Measurements from ENCODE around the gene NHERF1. TPM values are rescaled to one million over a fixed set of nuclear protein-coding genes. Genes with fewer than 3 reads are reported as not detected.

The NHERF1 gene
- total RNA-seq, 5 donors from 2014 or later (not counting 1 experiment from before 2014, with no cell fraction given) = 104 to 260 (median 223) TPM

- Mint-ChIP-seq H3K27me3 (no peaks in the 10 kb centered on the region), H3K9me3 (no peaks in the 10 kb centered on the region), H3K36me3 (peaks cover 44% of the 10 kb centered on the region), H3K27ac (peak overlapping the region; percentile 39 to 85), H3K4me3 (no peak overlapping the region), H3K4me1 (peaks cover 31 to 45% (median 40%) of the 10 kb centered on the region in 3 donors)
- H3K27me3 ChIP-seq (replicated peaks in 1 of 2; ENCODE audit: control insufficient read depth in 2 of 2, extremely low read depth in 1 of 2, insufficient read depth in 2 of 2, low read length in 1 of 2) = no peaks in the 10 kb centered on the region
- peaks cover 0 to 55% of the 10 kb centered on the region in 2 experiments for H3K4me1 ChIP-seq (ENCODE audit: control insufficient read depth in 1 of 2, extremely low read depth in 1 of 2, insufficient read depth in 2 of 2, low read length in 2 of 2)
- H3K36me3 ChIP-seq (ENCODE audit: control insufficient read depth in 2 of 2, extremely low read depth in 1 of 2, insufficient read depth in 1 of 2, low read length in 1 of 2) = peaks cover 33 to 89% of the 10 kb centered on the region in 2 donors
- 87% methylated on average over 5 of the region's 6 CpGs for WGBS (ENCODE audit: insufficient coverage)
- ChIA-PET POLR2A (interaction anchor here in 1 of 2 donors (0.6 kb wide), 2 partner anchors 20 to 105 kb away, joined by 3 to 8 read pairs; no protein-coding TSS in a partner anchor), CTCF (interaction anchor here (0.5 to 2.7 kb wide), 7 partner anchors 14 to 112 kb away, joined by 3 to 27 read pairs (median 6); partner anchors contain the start of gene RAB37 (in 1 of the 2))
- H3K9me3 ChIP-seq = no peaks in the 10 kb centered on the region
- peak overlapping the region; percentile 8 for H3K27ac ChIP-seq (ENCODE audit: low read length)
- DNase-seq (no peak), ATAC-seq (replicated peaks in 1 of 4) (no peak)
- H3K4me3 ChIP-seq (ENCODE audit: control insufficient read depth in 1 of 2, extremely low read depth in 1 of 2, low read length in 1 of 2) = no peak overlapping the region
Measured at GRCh38 chr17:74769266-74769855, 20.9 kb downstream of the NHERF1 start.

- peak in 1 of 4 experiments; percentile 5 for ATAC-seq (replicated peaks in 1 of 4)
- H3K27ac Mint-ChIP-seq = peak overlapping the region; percentile 84 to 86
- POLR2A ChIA-PET = interaction anchor here (0.6 to 1.1 kb wide), 2 partner anchors 13 to 104 kb away, joined by 3 read pairs; no protein-coding TSS in a partner anchor
Measured at GRCh38 chr17:74769856-74770497, 21.5 kb downstream of the NHERF1 start.

GRCh38 chr17:74770498-74771318, 22.3 kb downstream of the NHERF1 start:
- no peaks in the 10 kb centered on the region for H3K27me3 ChIP-seq (replicated peaks in 1 of 2; ENCODE audit: control insufficient read depth in 2 of 2, extremely low read depth in 1 of 2, insufficient read depth in 2 of 2, low read length in 1 of 2)
- CTCF ChIA-PET = interaction anchor here (0.7 to 2.7 kb wide), 13 partner anchors 11 to 113 kb away, joined by 3 to 27 read pairs (median 5); partner anchors contain the start of gene RAB37 (in 1 of the 2)
- H3K4me1 Mint-ChIP-seq = peaks cover 37 to 48% (median 45%) of the 10 kb centered on the region in 3 donors
- no peaks in the 10 kb centered on the region for H3K9me3 ChIP-seq
- POLR2A ChIA-PET = interaction anchor here in 1 of 2 donors (1.1 kb wide), 1 partner anchor 14 kb away, joined by 3 read pairs; no protein-coding TSS in a partner anchor
- peaks cover 32 to 81% of the 10 kb centered on the region in 2 donors for H3K36me3 ChIP-seq (ENCODE audit: control insufficient read depth in 2 of 2, extremely low read depth in 1 of 2, insufficient read depth in 1 of 2, low read length in 1 of 2)
- H3K27ac Mint-ChIP-seq = peak overlapping the region; percentile 84 to 86
- H3K4me1 ChIP-seq (ENCODE audit: control insufficient read depth in 1 of 2, extremely low read depth in 1 of 2, insufficient read depth in 2 of 2, low read length in 2 of 2) = peaks cover 0 to 62% of the 10 kb centered on the region in 2 experiments
- DNase-seq (peak; percentile 51 to 85 (median 75)), ATAC-seq (replicated peaks in 1 of 4) (peak; percentile 88 to 96 (median 88))
- H3K9me3 Mint-ChIP-seq = no peaks in the 10 kb centered on the region
- peaks cover 41% of the 10 kb centered on the region for H3K36me3 Mint-ChIP-seq
- H3K4me3 ChIP-seq (ENCODE audit: control insufficient read depth in 1 of 2, extremely low read depth in 1 of 2, low read length in 1 of 2) = no peak overlapping the region
- no peak overlapping the region for H3K4me3 Mint-ChIP-seq
- 63% methylated on average over 12 of the region's 16 CpGs for WGBS (ENCODE audit: insufficient coverage)
- H3K27me3 Mint-ChIP-seq = no peaks in the 10 kb centered on the region
- H3K27ac ChIP-seq (ENCODE audit: low read length) = peak overlapping the region; percentile 14

More at GRCh38 chr17:74769856-74770497, 21.5 kb downstream of the NHERF1 start:
- Mint-ChIP-seq H3K36me3 (peaks cover 41% of the 10 kb centered on the region), H3K4me1 (peaks cover 31 to 43% (median 40%) of the 10 kb centered on the region in 3 donors), H3K27me3 (no peaks in the 10 kb centered on the region), H3K9me3 (no peaks in the 10 kb centered on the region), H3K4me3 (no peak overlapping the region)
- peak overlapping the region; percentile 14 for H3K27ac ChIP-seq (ENCODE audit: low read length)
- WGBS (ENCODE audit: insufficient coverage) = 85% methylated on average over 3 of the region's 5 CpGs
- no peaks in the 10 kb centered on the region for H3K27me3 ChIP-seq (replicated peaks in 1 of 2; ENCODE audit: control insufficient read depth in 2 of 2, extremely low read depth in 1 of 2, insufficient read depth in 2 of 2, low read length in 1 of 2)
- no peaks in the 10 kb centered on the region for H3K9me3 ChIP-seq
- no peak for DNase-seq
- no peak overlapping the region for H3K4me3 ChIP-seq (ENCODE audit: control insufficient read depth in 1 of 2, extremely low read depth in 1 of 2, low read length in 1 of 2)
- peaks cover 0 to 54% of the 10 kb centered on the region in 2 experiments for H3K4me1 ChIP-seq (ENCODE audit: control insufficient read depth in 1 of 2, extremely low read depth in 1 of 2, insufficient read depth in 2 of 2, low read length in 2 of 2)
- H3K36me3 ChIP-seq (ENCODE audit: control insufficient read depth in 2 of 2, extremely low read depth in 1 of 2, insufficient read depth in 1 of 2, low read length in 1 of 2) = peaks cover 32 to 83% of the 10 kb centered on the region in 2 donors
- CTCF ChIA-PET = interaction anchor here (0.6 to 2.7 kb wide), 9 partner anchors 10 to 113 kb away, joined by 3 to 27 read pairs (median 6); partner anchors contain the start of gene RAB37 (in 1 of the 2)

GRCh38 chr17:74771319-74771914, 23.0 kb downstream of the NHERF1 start:
- ATAC-seq (replicated peaks in 1 of 4) (no peak), DNase-seq (no peak)
- peaks cover 43 to 52% (median 46%) of the 10 kb centered on the region in 3 donors for H3K4me1 Mint-ChIP-seq
- Histone ChIP-seq H3K9me3 (no peaks in the 10 kb centered on the region), H3K4me3 (ENCODE audit: control insufficient read depth in 1 of 2, extremely low read depth in 1 of 2, low read length in 1 of 2) (no peak overlapping the region), H3K27me3 (replicated peaks in 1 of 2; ENCODE audit: control insufficient read depth in 2 of 2, extremely low read depth in 1 of 2, insufficient read depth in 2 of 2, low read length in 1 of 2) (no peaks in the 10 kb centered on the region), H3K4me1 (ENCODE audit: control insufficient read depth in 1 of 2, extremely low read depth in 1 of 2, insufficient read depth in 2 of 2, low read length in 2 of 2) (peaks cover 0 to 64% of the 10 kb centered on the region in 2 experiments), H3K27ac (ENCODE audit: low read length) (no peak overlapping the region), H3K36me3 (ENCODE audit: control insufficient read depth in 2 of 2, extremely low read depth in 1 of 2, insufficient read depth in 1 of 2, low read length in 1 of 2) (peaks cover 32 to 74% of the 10 kb centered on the region in 2 donors)
- WGBS (ENCODE audit: insufficient coverage) = 94% methylated on average over 8 of the region's 9 CpGs
- no peaks in the 10 kb centered on the region for H3K9me3 Mint-ChIP-seq
- H3K27ac Mint-ChIP-seq = peak overlapping the region; percentile 56 to 86
- no peaks in the 10 kb centered on the region for H3K27me3 Mint-ChIP-seq
- peaks cover 39% of the 10 kb centered on the region for H3K36me3 Mint-ChIP-seq
- POLR2A ChIA-PET = interaction anchor here in 1 of 2 donors (1.1 kb wide), 1 partner anchor 15 kb away, joined by 3 read pairs; no protein-coding TSS in a partner anchor
- CTCF ChIA-PET = interaction anchor here (0.7 to 2.7 kb wide), 13 partner anchors 12 to 114 kb away, joined by 3 to 27 read pairs (median 5); partner anchors contain the start of gene RAB37 (in 1 of the 2)
- H3K4me3 Mint-ChIP-seq = no peak overlapping the region

GRCh38 chr17:74772053-74772452, 23.6 kb downstream of the NHERF1 start:
- H3K27ac ChIP-seq (ENCODE audit: low read length) = no peak overlapping the region
- peaks cover 3 to 67% of the 10 kb centered on the region in 2 experiments for H3K4me1 ChIP-seq (ENCODE audit: control insufficient read depth in 1 of 2, extremely low read depth in 1 of 2, insufficient read depth in 2 of 2, low read length in 2 of 2)
- ChIA-PET CTCF (interaction anchor here in 1 of 2 donors (1.0 to 1.6 kb wide), 2 partner anchors 115 kb away, joined by 3 to 6 read pairs; no protein-coding TSS in a partner anchor), POLR2A (no interaction called here)
- Mint-ChIP-seq H3K27me3 (no peaks in the 10 kb centered on the region), H3K9me3 (no peaks in the 10 kb centered on the region), H3K4me1 (peaks cover 43 to 55% (median 49%) of the 10 kb centered on the region in 3 donors), H3K4me3 (no peak overlapping the region), H3K27ac (peak overlapping the region; percentile 66 to 86), H3K36me3 (peaks cover 39% of the 10 kb centered on the region)
- H3K36me3 ChIP-seq (ENCODE audit: control insufficient read depth in 2 of 2, extremely low read depth in 1 of 2, insufficient read depth in 1 of 2, low read length in 1 of 2) = peaks cover 29 to 67% of the 10 kb centered on the region in 2 donors
- no peak overlapping the region for H3K4me3 ChIP-seq (ENCODE audit: control insufficient read depth in 1 of 2, extremely low read depth in 1 of 2, low read length in 1 of 2)
- no peaks in the 10 kb centered on the region for H3K27me3 ChIP-seq (replicated peaks in 1 of 2; ENCODE audit: control insufficient read depth in 2 of 2, extremely low read depth in 1 of 2, insufficient read depth in 2 of 2, low read length in 1 of 2)
- ATAC-seq (replicated peaks in 1 of 4) = no peak
- no peaks in the 10 kb centered on the region for H3K9me3 ChIP-seq
- DNase-seq = no peak
- 91% methylated on average over 12 of the region's 13 CpGs for whole genome bisulfite sequencing (ENCODE audit: insufficient coverage)
